IMR-90 (cell line): Measurements from ENCODE around the gene RYR3. TPM values are rescaled to one million over a fixed set of nuclear protein-coding genes. Genes with fewer than 3 reads are reported as not detected.

ENCODE experiments used
- ATAC-seq: fragments of 200-7000 bp; cut with Tn5 transposase; 2 replicates; pipeline ENCODE4 v1.9.1; 2020; ENCODE audit warnings: low read depth, mild to moderate bottlenecking, moderate library complexity
- BruUV-seq: library from RNA; stranded (reverse); fragments of 400-500 nt; replicated peaks from 2 replicates; lab custom pipeline; 2021; lab: Mats Ljungman, UMichigan
- CTCF ChIA-PET: fragments of 300-600 bp; formaldehyde crosslinking; extraction: SDS; loops from one replicate; lab custom pipeline; 2021; ENCODE audit warnings: antibody characterized with exemption; lab: Yijun Ruan, JAX
- POLR2A ChIA-PET: fragments of 300-600 bp; sonication (Branson Sonifier 250); formaldehyde crosslinking; loops from one replicate; lab custom pipeline; 2022; ENCODE audit warnings: antibody characterized with exemption; ENCODE audit not compliant: unreplicated experiment; lab: Charles Lee
- DNase-seq: peaks from one replicate; pipeline ENCODE4 v3.0.0; 2013
- H2AFZ ChIP-seq: replicated peaks from 2 replicates; pipeline ENCODE3; 2013; ENCODE audit warnings: low read length, mild to moderate bottlenecking; ENCODE audit not compliant: poor library complexity
- H2AK5ac ChIP-seq: 2 replicates; pipeline ENCODE4 v1.6.1; 2013; ENCODE audit warnings: low read depth, low read length, inconsistent platforms
- H2AK9ac ChIP-seq: replicated peaks from 2 replicates; pipeline ENCODE3; 2013; ENCODE audit warnings: mild to moderate bottlenecking, low read depth, low read length, moderate library complexity; ENCODE audit not compliant: poor library complexity
- H2BK120ac ChIP-seq: 2 replicates; pipeline ENCODE4 v1.6.1; 2013; ENCODE audit warnings: low read depth, low read length, inconsistent platforms
- H2BK15ac ChIP-seq: 3 replicates; pipeline ENCODE4 v1.6.1; 2013; ENCODE audit warnings: low read depth, low read length, inconsistent platforms
- H2BK20ac ChIP-seq: 2 replicates; pipeline ENCODE4 v1.6.1; 2013; ENCODE audit warnings: low read depth, mild to moderate bottlenecking, inconsistent platforms, low read length, moderate library complexity
- H2BK5ac ChIP-seq: 2 replicates; pipeline ENCODE4 v1.6.1; 2013; ENCODE audit warnings: mild to moderate bottlenecking, low read depth, low read length, inconsistent platforms; ENCODE audit not compliant: poor library complexity, severe bottlenecking
- H3K14ac ChIP-seq: replicated peaks from 2 replicates; pipeline ENCODE4 v1.6.1; 2013; ENCODE audit warnings: low read depth, low read length, inconsistent platforms
- H3K18ac ChIP-seq: 2 replicates; pipeline ENCODE4 v1.6.1; 2013; ENCODE audit warnings: low read depth, low read length, control low read depth
- H3K23ac ChIP-seq: 2 replicates; pipeline ENCODE4 v1.6.1; 2013; ENCODE audit warnings: low read depth, low read length, inconsistent platforms
- H3K27ac ChIP-seq: 2 replicates; pipeline ENCODE4 v1.5.1; 2013; ENCODE audit warnings: mild to moderate bottlenecking, control low read depth, low read length; ENCODE audit not compliant: insufficient read depth
- H3K27me3 ChIP-seq: 2 replicates; pipeline ENCODE4 v1.6.1; 2013; ENCODE audit warnings: low read length; ENCODE audit not compliant: control insufficient read depth, insufficient read depth
- H3K36me3 ChIP-seq: 2 replicates; pipeline ENCODE4 v1.6.1; 2013; ENCODE audit warnings: low read length, mixed read lengths; ENCODE audit not compliant: control insufficient read depth, insufficient read depth
- H3K4ac ChIP-seq: 2 replicates; pipeline ENCODE4 v1.6.1; 2013; ENCODE audit warnings: low read depth, low read length, inconsistent platforms
- H3K4me1 ChIP-seq: 2 replicates; pipeline ENCODE4 v1.6.1; 2013; ENCODE audit warnings: low read length, mixed read lengths; ENCODE audit not compliant: control insufficient read depth, insufficient read depth
- H3K4me2 ChIP-seq: 2 replicates; pipeline ENCODE4 v1.6.1; 2013; ENCODE audit warnings: low read depth, mild to moderate bottlenecking, control low read depth, low read length, moderate library complexity
- H3K4me3 ChIP-seq: 2 replicates; pipeline ENCODE4 v1.5.1; 2013; ENCODE audit warnings: low read depth, mild to moderate bottlenecking, control low read depth, low read length, moderate library complexity; ENCODE audit not compliant: insufficient read depth
- H3K56ac ChIP-seq: 2 replicates; pipeline ENCODE4 v1.6.1; 2013; ENCODE audit warnings: low read length, inconsistent platforms; ENCODE audit not compliant: insufficient read depth; ENCODE audit errors: extremely low read depth
- H3K79me1 ChIP-seq, 2 experiments: 2 replicates each; pipeline ENCODE4 v1.6.1; 2013; ENCODE audit warnings: low read length in 2 of 2, inconsistent platforms in 1 of 2, low read depth in 1 of 2
- H3K9ac ChIP-seq: 2 replicates; pipeline ENCODE4 v1.6.1; 2013; ENCODE audit warnings: low read depth, low read length, control low read depth
- H3K9me1 ChIP-seq: 2 replicates; pipeline ENCODE4 v1.6.1; 2013; ENCODE audit warnings: low read length, inconsistent platforms; ENCODE audit not compliant: insufficient read depth
- H3K9me3 ChIP-seq: 2 replicates; pipeline ENCODE4 v1.6.1; 2013; ENCODE audit warnings: low read length; ENCODE audit not compliant: control insufficient read depth, insufficient read depth
- H4K20me1 ChIP-seq: 2 replicates; pipeline ENCODE4 v1.6.1; 2013; ENCODE audit warnings: low read length, inconsistent platforms; ENCODE audit not compliant: insufficient read depth
- H4K5ac ChIP-seq: 2 replicates; pipeline ENCODE4 v1.6.1; 2013; ENCODE audit warnings: mild to moderate bottlenecking, low read depth, low read length, control low read depth
- H4K8ac ChIP-seq, 2 experiments: 2 replicates each; pipeline ENCODE4 v1.6.1; 2013; ENCODE audit warnings: low read depth in 2 of 2, low read length in 2 of 2, control low read depth in 1 of 2, inconsistent platforms in 1 of 2
- H4K91ac ChIP-seq: 2 replicates; pipeline ENCODE4 v1.6.1; 2013; ENCODE audit warnings: low read depth, low read length, inconsistent platforms; ENCODE audit not compliant: insufficient read depth
- BHLHE40 ChIP-seq: fragments of 150-350 bp; IDR thresholded peaks from 2 replicates; pipeline ENCODE4 v1.6.1; 2016; ENCODE audit warnings: mild to moderate bottlenecking, low read depth, low read length
- CEBPB ChIP-seq: IDR thresholded peaks from 2 replicates; pipeline ENCODE4 v1.6.1; 2012; ENCODE audit warnings: low read depth, low read length, improper control_type of control experiment
- MAFK ChIP-seq: IDR thresholded peaks from 2 replicates; pipeline ENCODE4 v1.6.1; 2012; ENCODE audit warnings: low read depth, low read length, improper control_type of control experiment
- MAZ ChIP-seq: IDR thresholded peaks from 2 replicates; pipeline ENCODE4 v1.6.1; 2012; ENCODE audit warnings: low read depth, mild to moderate bottlenecking, low read length, improper control_type of control experiment, moderate library complexity, borderline replicate concordance
- NFE2L2 ChIP-seq: fragments of 150-350 bp; IDR thresholded peaks from 2 replicates; pipeline ENCODE4 v1.6.1; 2016; ENCODE audit warnings: low read depth, mild to moderate bottlenecking, low read length
- RFX5 ChIP-seq: IDR thresholded peaks from 2 replicates; pipeline ENCODE4 v1.8.0; 2012; ENCODE audit warnings: low read depth, mild to moderate bottlenecking, low read length, moderate library complexity
- WGBS, 2 experiments: methylation state at CpG; one replicate each; pipeline versions ENCODE4 v1.1.5 to v1.1.7; 2013; ENCODE audit warnings: missing lambda C conversion rate in 2 of 2; ENCODE audit not compliant: insufficient read length in 1 of 2; ENCODE audit errors: extremely low coverage in 2 of 2; 5-methylcytosine and 5-hydroxymethylcytosine counted together
- dilution Hi-C: fragments of 300-500 bp; cut with HindIII; formaldehyde crosslinking; loops from one replicate; pipeline ENCODE4 v1.14.3; 2018; ENCODE audit warnings: low sequenced_read_pairs; ENCODE audit not compliant: unreplicated experiment
- in situ Hi-C: fragments of 300-500 bp; cut with MboI; formaldehyde crosslinking; loops from 3 replicates; pipeline ENCODE4 v1.14.3; 2019; ENCODE audit warnings: low sequenced_read_pairs, inconsistent platforms, mixed read lengths
- intact Hi-C: fragments of 100-400 bp; cut with micrococcal nuclease; formaldehyde crosslinking; loops from 2 replicates; pipeline ENCODE4 v1.10.0; 2022
- polyA plus RNA-seq, 3 experiments: library from polyadenylated mRNA; depleted of rRNA; stranded (reverse); fragments of >200 nt; gene quantifications; 2 replicates each; pipeline ENCODE4 v1.2.3, GENCODE V29; 2012; ENCODE audit warnings: low replicate concordance in 1 of 3
- total RNA-seq: library from RNA; depleted of rRNA; stranded (reverse); fragments of >200 nt; gene quantifications from 2 replicates; pipeline ENCODE4 v1.2.3, GENCODE V29; 2012

Gene RYR3
- total and polyA plus RNA-seq, 2 of the 4 experiments (the other 2 are of a cell fraction): 0.18 TPM; not detected in 1

- no peaks in the 10 kb centered on the region for H4K20me1 ChIP-seq
- no peak overlapping the region for H3K4me2 ChIP-seq
- no peaks in the 10 kb centered on the region for H3K79me1 ChIP-seq
- no peak overlapping the region for H2AK9ac ChIP-seq
- ChIA-PET CTCF (no interaction called here), POLR2A (no interaction called here)
- H4K91ac ChIP-seq: no peak overlapping the region
- no peaks in the 10 kb centered on the region for H3K4me1 ChIP-seq
- H3K23ac ChIP-seq: no peak overlapping the region
- TF ChIP-seq NFE2L2 (no peak), CEBPB (no peak), BHLHE40 (no peak), RFX5 (no peak), MAFK (no peak), MAZ (no peak)
- H2BK5ac ChIP-seq: no peak overlapping the region
- H2AFZ ChIP-seq: no peak overlapping the region
- dilution Hi-C loops: no loop called here
- intact Hi-C loops: no loop called here
- no peak overlapping the region for H3K4ac ChIP-seq
- no peak overlapping the region for H3K14ac ChIP-seq
- no peak overlapping the region for H3K27ac ChIP-seq
- no peak overlapping the region for H2BK120ac ChIP-seq
- no TSS peak for BruUV-seq
- H3K18ac ChIP-seq: no peak overlapping the region
- no peak overlapping the region for H3K56ac ChIP-seq
- H3K9ac ChIP-seq: no peak overlapping the region
- no peak overlapping the region for H4K5ac ChIP-seq
- no peak overlapping the region for H3K4me3 ChIP-seq
- no peak overlapping the region for H2AK5ac ChIP-seq
- no peak for ATAC-seq
- H3K27me3 ChIP-seq: peaks cover 2% of the 10 kb centered on the region; the same call in 1 of the 2 replicates
- WGBS, 2 experiments: no CpG with 5 or more reads among the region's 4 CpGs
- H3K9me3 ChIP-seq: no peaks in the 10 kb centered on the region
- no peaks in the 10 kb centered on the region for H3K36me3 ChIP-seq
- in situ Hi-C loops: no loop called here
- H4K8ac ChIP-seq: no peak overlapping the region
- no peaks in the 10 kb centered on the region for H3K9me1 ChIP-seq
- H2BK20ac ChIP-seq: no peak overlapping the region
- H2BK15ac ChIP-seq: no peak overlapping the region
- DNase-seq: no peak
Measured at GRCh38 chr15:33533197-33533596, 222.4 kb downstream of the RYR3 start.
